ENCODE results near the gene NDOR1.

NDOR1 gene

DNA sequence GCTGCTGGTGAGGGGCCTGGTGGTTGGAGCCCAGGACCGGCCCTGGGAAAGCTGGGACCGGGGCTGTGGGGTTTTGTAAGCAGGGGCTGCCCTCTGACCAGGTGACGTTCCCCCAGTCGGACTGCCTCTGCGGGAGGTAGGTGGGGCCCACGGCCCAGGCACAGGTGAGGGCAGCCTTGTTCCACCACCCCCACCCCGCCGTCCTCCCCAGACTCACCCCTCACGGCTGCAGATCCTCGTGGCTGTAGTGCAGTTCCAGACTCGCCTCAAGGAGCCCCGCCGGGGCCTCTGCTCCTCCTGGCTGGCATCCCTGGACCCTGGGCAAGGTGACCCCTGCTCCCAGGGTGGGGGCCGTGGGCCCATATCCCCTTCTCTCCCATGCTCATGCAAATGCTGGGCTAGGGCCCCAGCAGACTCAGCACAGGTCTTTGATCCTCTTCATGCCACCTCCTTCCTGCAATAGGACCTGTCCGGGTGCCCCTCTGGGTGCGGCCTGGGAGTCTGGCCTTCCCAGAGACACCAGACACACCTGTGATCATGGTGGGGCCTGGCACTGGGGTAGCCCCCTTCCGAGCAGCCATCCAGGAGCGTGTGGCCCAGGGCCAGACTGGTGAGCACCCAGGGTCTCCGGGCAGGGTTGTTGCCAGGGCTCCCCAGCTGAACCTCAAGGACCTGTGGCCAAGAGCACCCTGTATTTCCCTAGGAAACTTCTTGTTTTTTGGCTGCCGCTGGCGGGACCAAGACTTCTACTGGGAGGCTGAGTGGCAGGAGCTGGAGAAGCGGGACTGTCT is 9.9 kb downstream of the NDOR1 start:
- H3K36me3 ChIP-seq (ENCODE audit: control insufficient read depth, insufficient read depth, low read length) = peaks cover 10% of the 10 kb centered on the region

DNA sequence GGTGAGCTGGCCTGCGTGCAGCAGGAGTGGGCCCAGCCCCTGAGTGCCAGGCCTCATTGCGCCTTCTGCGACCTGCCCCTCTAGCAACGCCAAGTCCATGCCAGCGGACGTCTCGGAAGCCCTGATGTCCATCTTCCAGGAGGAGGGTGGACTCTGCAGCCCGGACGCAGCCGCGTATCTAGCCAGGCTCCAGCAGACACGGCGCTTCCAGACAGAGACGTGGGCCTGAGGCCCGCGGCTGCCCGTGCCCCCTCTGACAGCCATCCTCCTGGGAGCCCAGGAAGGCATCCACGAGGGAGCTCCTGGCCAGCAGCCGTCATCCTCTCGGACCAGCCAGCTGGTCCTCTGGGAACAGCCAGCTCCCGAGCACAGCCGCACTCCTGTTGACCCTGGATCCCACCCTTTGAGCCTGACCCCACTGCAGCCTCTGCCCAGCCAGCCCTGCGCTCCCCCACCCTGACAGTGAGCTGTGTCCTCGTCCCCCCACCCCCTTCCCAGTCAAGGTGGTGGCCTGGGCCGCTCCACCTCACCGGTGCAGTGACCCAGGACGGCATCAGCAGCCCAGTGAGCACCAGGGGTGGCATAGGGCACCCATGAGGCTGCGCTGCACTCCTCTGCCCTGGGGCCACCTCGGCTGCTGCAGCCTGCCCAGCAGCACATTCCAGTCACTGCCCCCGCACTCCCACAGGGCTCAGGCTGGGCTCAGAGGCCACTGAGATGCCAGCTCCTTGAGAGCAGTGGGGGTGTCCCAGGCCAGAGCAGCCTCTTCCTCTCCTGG is 10.9 kb downstream of the NDOR1 start:
- H3K4me3 ChIP-seq (ENCODE audit: insufficient read depth, low read depth, low read length) = no peak overlapping the region
- peaks cover 5% of the 10 kb centered on the region for H3K27me3 ChIP-seq (ENCODE audit: control insufficient read depth, insufficient read depth, low read length, poor library complexity, severe bottlenecking)
- no peaks in the 10 kb centered on the region for H3K4me1 ChIP-seq (ENCODE audit: control insufficient read depth, insufficient read depth, low read length)
- 94 to 95% methylated on average over 30 of the region's 30 CpGs for WGBS, 2 experiments
- H3K36me3 ChIP-seq (ENCODE audit: control insufficient read depth, insufficient read depth, low read length) = peaks cover 10% of the 10 kb centered on the region
- no peak overlapping the region for H3K27ac ChIP-seq (ENCODE audit: insufficient read depth, low read depth, low read length, poor library complexity, severe bottlenecking)
- no peaks in the 10 kb centered on the region for H3K9me3 ChIP-seq (ENCODE audit: control insufficient read depth, low read length)

More for the DNA sequence above, 9.9 kb downstream of the NDOR1 start:
- Histone ChIP-seq H3K27ac (ENCODE audit: insufficient read depth, low read depth, low read length, poor library complexity, severe bottlenecking) (no peak overlapping the region), H3K4me3 (ENCODE audit: insufficient read depth, low read depth, low read length) (no peak overlapping the region), H3K9me3 (ENCODE audit: control insufficient read depth, low read length) (no peaks in the 10 kb centered on the region), H3K27me3 (ENCODE audit: control insufficient read depth, insufficient read depth, low read length, poor library complexity, severe bottlenecking) (no peaks in the 10 kb centered on the region), H3K4me1 (ENCODE audit: control insufficient read depth, insufficient read depth, low read length) (no peaks in the 10 kb centered on the region)
- WGBS, 2 experiments = 94 to 95% methylated on average over 22 of the region's 22 CpGs

DNA sequence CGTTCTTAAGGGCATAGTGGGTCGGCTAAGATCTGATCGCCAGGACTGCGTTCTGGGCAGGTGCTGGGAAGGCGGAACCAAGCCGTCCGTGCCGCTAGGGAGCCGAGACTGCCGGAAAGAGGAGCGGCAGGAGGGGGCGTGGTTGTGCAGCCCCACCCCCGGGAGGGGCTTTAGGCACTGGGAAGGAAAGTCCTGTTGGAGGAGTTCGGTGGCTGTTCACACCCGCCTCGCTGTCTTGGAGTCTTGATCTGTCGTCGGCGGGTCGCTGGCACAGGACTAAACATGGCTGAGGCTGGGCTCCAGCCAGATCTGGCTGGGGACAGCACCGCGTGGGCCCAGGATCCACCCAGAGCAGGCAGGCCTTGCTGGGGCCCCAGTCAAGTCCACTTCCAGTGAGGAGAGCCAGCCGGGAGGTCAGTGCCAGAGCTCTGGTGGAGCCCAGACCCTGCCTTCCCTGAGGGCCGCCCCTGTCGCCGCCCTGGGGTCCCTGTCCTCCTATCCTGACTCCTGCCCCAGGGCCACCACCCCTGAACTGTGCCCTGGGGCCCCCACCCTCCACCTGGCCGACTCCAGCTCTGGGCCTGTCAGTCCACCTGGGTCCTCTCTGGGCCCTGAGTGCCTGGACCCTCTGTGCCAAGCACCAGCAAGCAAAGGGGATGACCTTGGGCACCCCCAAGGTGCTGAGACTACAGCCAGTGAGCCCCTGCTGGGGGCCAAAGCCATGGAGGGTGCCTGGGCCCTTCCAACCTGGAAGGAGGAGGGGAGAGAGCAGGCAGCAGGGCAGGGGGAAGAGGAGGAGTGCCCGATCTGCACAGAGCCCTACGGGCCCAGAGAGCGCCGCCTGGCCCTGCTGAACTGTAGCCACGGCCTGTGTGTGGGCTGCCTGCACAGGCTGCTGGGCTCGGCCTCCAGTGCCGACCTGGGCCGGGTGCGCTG is 12.0 kb downstream of the NDOR1 start:
- Histone ChIP-seq H3K36me3 (ENCODE audit: control insufficient read depth, insufficient read depth, low read length) (peaks cover 10% of the 10 kb centered on the region), H3K4me1 (ENCODE audit: control insufficient read depth, insufficient read depth, low read length) (no peaks in the 10 kb centered on the region), H3K27me3 (ENCODE audit: control insufficient read depth, insufficient read depth, low read length, poor library complexity, severe bottlenecking) (peaks cover 15% of the 10 kb centered on the region), H3K4me3 (ENCODE audit: insufficient read depth, low read depth, low read length) (no peak overlapping the region), H3K27ac (ENCODE audit: insufficient read depth, low read depth, low read length, poor library complexity, severe bottlenecking) (no peak overlapping the region), H3K9me3 (ENCODE audit: control insufficient read depth, low read length) (no peaks in the 10 kb centered on the region)
- 61 to 62% methylated on average over 36 of the region's 36 CpGs for WGBS, 2 experiments

DNA sequence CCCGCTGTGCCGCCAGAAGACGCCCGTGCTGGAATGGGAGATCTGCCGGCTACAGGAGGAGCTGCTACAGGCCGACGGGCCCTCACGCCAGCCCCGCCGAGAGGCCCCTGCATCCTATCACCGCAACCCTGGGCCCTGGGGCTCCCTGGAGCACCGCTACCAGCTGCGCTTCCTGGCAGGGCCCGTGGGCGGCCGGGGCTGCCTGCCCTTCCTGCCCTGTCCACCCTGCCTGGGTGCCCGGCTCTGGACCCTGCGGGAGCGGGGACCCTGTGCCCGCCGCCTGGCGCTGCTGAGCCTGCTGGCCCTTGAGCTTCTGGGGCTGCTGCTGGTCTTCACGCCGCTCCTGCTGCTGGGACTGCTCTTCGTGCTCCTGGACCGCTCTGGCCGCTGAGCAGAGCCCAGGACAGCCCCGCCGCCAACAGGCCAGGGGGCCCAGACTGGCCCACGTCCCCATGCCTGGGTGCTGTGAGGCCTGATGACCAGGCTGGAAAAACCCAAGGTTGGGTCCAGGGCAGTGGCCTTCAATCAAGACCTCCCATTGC is 12.8 kb downstream of the NDOR1 start:
- Histone ChIP-seq H3K36me3 (ENCODE audit: control insufficient read depth, insufficient read depth, low read length) (peaks cover 10% of the 10 kb centered on the region), H3K27ac (ENCODE audit: insufficient read depth, low read depth, low read length, poor library complexity, severe bottlenecking) (no peak overlapping the region), H3K4me1 (ENCODE audit: control insufficient read depth, insufficient read depth, low read length) (no peaks in the 10 kb centered on the region), H3K9me3 (ENCODE audit: control insufficient read depth, low read length) (no peaks in the 10 kb centered on the region), H3K4me3 (ENCODE audit: insufficient read depth, low read depth, low read length) (no peak overlapping the region), H3K27me3 (ENCODE audit: control insufficient read depth, insufficient read depth, low read length, poor library complexity, severe bottlenecking) (peaks cover 22% of the 10 kb centered on the region)
- WGBS, 2 experiments = 95 to 96% methylated on average over 30 of the region's 30 CpGs

DNA sequence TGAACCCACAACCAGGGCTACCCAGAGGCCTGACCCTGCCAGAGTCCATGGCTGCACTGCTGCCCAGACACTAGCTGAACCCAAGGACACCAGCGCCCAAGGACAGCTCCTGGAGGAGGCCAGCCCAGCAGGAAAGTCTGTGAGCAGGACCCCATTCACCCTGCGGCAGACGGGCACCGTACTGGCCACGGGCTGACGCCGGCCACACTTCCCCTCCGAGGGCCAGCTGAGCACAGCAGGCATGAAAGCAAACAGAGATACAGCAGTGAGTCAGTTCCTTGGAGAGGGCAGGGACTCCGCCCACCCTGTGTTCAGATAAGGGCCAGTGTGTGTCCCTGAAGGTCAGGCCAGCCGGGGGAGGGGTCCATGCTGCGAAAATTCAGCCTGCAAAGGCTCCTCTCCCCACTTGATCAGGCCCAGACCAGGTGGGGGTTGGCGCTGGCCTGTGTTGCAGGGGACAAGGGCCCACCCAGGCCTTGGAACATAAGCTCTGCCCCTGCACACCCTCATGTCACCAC is 13.3 kb downstream of the NDOR1 start:
- no peak overlapping the region for H3K4me3 ChIP-seq (ENCODE audit: insufficient read depth, low read depth, low read length)
- H3K4me1 ChIP-seq (ENCODE audit: control insufficient read depth, insufficient read depth, low read length) = no peaks in the 10 kb centered on the region
- peaks cover 10% of the 10 kb centered on the region for H3K36me3 ChIP-seq (ENCODE audit: control insufficient read depth, insufficient read depth, low read length)
- H3K27ac ChIP-seq (ENCODE audit: insufficient read depth, low read depth, low read length, poor library complexity, severe bottlenecking) = no peak overlapping the region
- no peaks in the 10 kb centered on the region for H3K9me3 ChIP-seq (ENCODE audit: control insufficient read depth, low read length)
- 71 to 82% methylated on average over 12 of the region's 12 CpGs for WGBS, 2 experiments
- H3K27me3 ChIP-seq (ENCODE audit: control insufficient read depth, insufficient read depth, low read length, poor library complexity, severe bottlenecking) = peaks cover 22% of the 10 kb centered on the region

DNA sequence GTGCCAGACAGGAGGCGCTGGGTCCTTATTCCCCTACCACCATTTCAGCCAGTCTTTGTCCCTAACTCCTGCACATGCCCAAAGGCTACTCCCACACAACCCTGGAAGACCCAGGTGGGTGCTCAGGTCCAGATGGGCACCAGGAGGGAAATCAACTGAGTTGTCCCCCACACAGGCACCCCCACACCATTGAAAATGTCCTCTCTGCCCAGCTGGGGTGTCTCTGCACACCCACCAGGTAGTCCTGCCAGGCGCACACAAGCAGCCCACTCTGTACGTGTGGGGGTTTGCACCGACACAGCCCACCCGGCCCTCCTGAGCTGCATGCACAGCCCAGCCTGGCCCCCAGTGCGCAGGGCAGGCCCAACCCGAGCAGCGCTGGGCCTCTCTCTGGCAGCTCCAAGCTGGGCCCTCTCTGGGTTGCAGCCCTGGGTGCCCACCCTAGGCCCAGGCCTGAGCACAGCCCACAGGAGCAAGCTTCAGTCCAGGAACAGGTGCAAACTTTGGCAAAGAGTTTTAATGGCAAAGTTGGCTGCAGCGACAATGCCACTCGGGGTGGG is 14.3 kb downstream of the NDOR1 start:
- Histone ChIP-seq H3K9me3 (ENCODE audit: control insufficient read depth, low read length) (no peaks in the 10 kb centered on the region), H3K4me3 (ENCODE audit: insufficient read depth, low read depth, low read length) (no peak overlapping the region), H3K36me3 (ENCODE audit: control insufficient read depth, insufficient read depth, low read length) (peaks cover 5% of the 10 kb centered on the region), H3K4me1 (ENCODE audit: control insufficient read depth, insufficient read depth, low read length) (no peaks in the 10 kb centered on the region), H3K27me3 (ENCODE audit: control insufficient read depth, insufficient read depth, low read length, poor library complexity, severe bottlenecking) (peaks cover 22% of the 10 kb centered on the region), H3K27ac (ENCODE audit: insufficient read depth, low read depth, low read length, poor library complexity, severe bottlenecking) (no peak overlapping the region)
- WGBS, 2 experiments = 95 to 96% methylated on average over 10 of the region's 10 CpGs

DNA sequence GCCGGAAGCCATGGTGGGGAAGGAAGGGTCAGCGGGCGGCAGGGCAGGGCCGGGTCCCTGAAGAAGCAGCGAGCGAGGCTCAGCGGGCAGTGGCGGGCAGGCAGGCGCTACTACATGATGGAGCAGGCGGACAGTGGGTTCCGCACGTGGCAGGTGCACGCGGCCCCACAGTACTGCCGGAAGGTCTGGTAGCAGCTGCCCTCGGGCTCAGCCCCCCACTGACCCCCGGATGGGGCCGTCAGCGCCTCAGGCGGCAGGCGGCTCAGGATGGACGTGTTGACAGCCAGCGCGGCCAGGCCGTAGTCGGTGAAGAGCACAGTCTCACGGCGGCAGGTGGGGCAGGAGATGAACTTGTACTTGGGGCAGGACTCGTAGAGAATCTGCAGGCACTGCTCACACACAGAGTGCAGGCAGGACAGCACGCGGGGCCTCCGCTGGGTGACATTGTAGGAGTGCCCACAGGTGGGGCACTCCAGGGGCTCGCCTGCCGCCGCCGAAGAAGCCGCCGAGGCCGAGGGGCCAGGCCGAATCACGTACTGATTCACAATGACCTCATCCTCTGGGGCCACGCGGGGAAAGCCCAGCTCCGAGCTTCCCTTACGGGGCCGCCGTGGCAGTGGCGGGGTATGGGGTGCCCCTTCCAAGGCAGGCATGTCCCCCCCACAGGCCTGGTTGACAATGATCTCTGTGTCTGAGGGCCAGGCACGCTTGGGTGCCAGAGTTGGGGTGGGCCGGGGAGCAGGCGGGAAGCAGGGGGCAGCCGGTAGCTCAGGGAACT is 15.0 kb downstream of the NDOR1 start:
- 93% methylated on average over 52 of the region's 52 CpGs for WGBS, 2 experiments
- Histone ChIP-seq H3K4me3 (ENCODE audit: insufficient read depth, low read depth, low read length) (no peak overlapping the region), H3K27ac (ENCODE audit: insufficient read depth, low read depth, low read length, poor library complexity, severe bottlenecking) (no peak overlapping the region)

DNA sequence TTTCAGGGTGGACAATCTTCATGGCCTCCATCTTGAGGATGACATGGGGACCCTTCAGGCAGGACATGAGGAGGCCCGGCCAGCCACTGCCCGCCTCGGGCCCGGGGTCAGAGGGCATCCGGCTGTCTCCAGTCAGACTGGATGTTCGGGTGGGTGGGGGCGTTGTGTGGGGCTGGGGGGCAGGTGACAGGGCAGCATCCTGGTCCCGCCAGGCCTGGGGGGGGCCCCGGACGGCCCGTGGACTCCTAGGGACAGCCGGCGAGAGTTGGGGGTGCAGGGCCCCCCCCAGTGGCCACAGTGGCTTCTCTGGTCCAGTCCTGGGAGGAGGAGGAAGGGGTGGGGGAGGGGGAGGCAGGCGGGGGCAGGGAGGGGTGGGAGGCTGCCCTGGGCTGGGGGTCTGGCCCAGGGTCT is 15.6 kb downstream of the NDOR1 start:
- no peak overlapping the region for H3K27ac ChIP-seq (ENCODE audit: insufficient read depth, low read depth, low read length, poor library complexity, severe bottlenecking)
- no peaks in the 10 kb centered on the region for H3K4me1 ChIP-seq (ENCODE audit: control insufficient read depth, insufficient read depth, low read length)
- peaks cover 22% of the 10 kb centered on the region for H3K27me3 ChIP-seq (ENCODE audit: control insufficient read depth, insufficient read depth, low read length, poor library complexity, severe bottlenecking)
- H3K36me3 ChIP-seq (ENCODE audit: control insufficient read depth, insufficient read depth, low read length) = no peaks in the 10 kb centered on the region
- 82 to 85% methylated on average over 13 to 14 of the region's 14 CpGs for WGBS, 2 experiments
- no peak overlapping the region for H3K4me3 ChIP-seq (ENCODE audit: insufficient read depth, low read depth, low read length)
- H3K9me3 ChIP-seq (ENCODE audit: control insufficient read depth, low read length) = no peaks in the 10 kb centered on the region

More for the DNA sequence above, 15.0 kb downstream of the NDOR1 start:
- peaks cover 1% of the 10 kb centered on the region for H3K36me3 ChIP-seq (ENCODE audit: control insufficient read depth, insufficient read depth, low read length)
- no peaks in the 10 kb centered on the region for H3K4me1 ChIP-seq (ENCODE audit: control insufficient read depth, insufficient read depth, low read length)
- no peaks in the 10 kb centered on the region for H3K9me3 ChIP-seq (ENCODE audit: control insufficient read depth, low read length)
- H3K27me3 ChIP-seq (ENCODE audit: control insufficient read depth, insufficient read depth, low read length, poor library complexity, severe bottlenecking) = peaks cover 22% of the 10 kb centered on the region
